ENCODE results near the gene KIF26B. TPM values are rescaled to one million over a fixed set of nuclear protein-coding genes. Genes with fewer than 3 reads are reported as not detected.

Gene KIF26B
- total RNA-seq, 4 donors from 2014 or later = 2.4 to 6.7 (median 6.1) TPM

- TF ChIP-seq POLR2A (IDR thresholded peaks at IDR 0.05) (no peak), CTCF (IDR thresholded peaks at IDR 0.05) (no peak)
- no peaks in the 10 kb centered on the region for H3K4me1 ChIP-seq
- WGBS, 2 donors = 73 to 79% methylated on average over 3 of the region's 3 CpGs
- DNase-seq = no peak
- no peak overlapping the region for H3K27ac ChIP-seq
- no peaks in the 10 kb centered on the region for H3K27me3 ChIP-seq
- no peaks in the 10 kb centered on the region for H3K36me3 ChIP-seq
- no peak overlapping the region for H3K4me3 ChIP-seq (replicated peaks in 1 of 3)
- no peaks in the 10 kb centered on the region for H3K9me3 ChIP-seq
- intact Hi-C loops (cut with DNase I) = no loop called here
Observed at GRCh38 chr1:245205396-245205795, 50.6 kb downstream of the KIF26B start.

DNA sequence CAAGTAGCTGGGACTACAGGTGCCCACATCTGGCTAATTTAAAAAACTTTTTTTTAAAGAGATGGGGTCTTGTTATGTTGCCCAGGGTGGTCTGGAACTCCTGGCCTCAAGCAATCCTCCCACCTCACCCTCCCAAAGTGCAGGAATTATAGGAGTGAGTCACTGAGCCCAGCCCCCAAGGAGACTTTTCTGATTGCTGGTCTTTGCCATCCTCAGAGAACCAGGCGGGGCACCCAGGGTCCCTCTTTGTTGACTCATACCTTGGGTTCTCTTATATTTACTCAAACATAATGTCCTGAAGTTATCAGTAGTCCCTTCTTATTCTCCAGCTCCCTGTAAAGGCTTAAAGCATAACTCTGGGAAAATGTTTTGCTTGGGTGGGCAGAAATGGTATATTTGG lies 51.1 kb downstream of the KIF26B start:
- Histone ChIP-seq H3K27me3 (no peaks in the 10 kb centered on the region), H3K9me3 (no peaks in the 10 kb centered on the region), H3K4me3 (replicated peaks in 1 of 3) (no peak overlapping the region), H3K36me3 (no peaks in the 10 kb centered on the region), H3K27ac (no peak overlapping the region), H3K4me1 (no peaks in the 10 kb centered on the region)
- 100% methylated on average over 1 of the region's 1 CpG for WGBS, 2 donors
- TF ChIP-seq CTCF (IDR thresholded peaks at IDR 0.05) (no peak), POLR2A (IDR thresholded peaks at IDR 0.05) (no peak)
- no peak for DNase-seq
- intact Hi-C loops (cut with DNase I) = no loop called here

DNA sequence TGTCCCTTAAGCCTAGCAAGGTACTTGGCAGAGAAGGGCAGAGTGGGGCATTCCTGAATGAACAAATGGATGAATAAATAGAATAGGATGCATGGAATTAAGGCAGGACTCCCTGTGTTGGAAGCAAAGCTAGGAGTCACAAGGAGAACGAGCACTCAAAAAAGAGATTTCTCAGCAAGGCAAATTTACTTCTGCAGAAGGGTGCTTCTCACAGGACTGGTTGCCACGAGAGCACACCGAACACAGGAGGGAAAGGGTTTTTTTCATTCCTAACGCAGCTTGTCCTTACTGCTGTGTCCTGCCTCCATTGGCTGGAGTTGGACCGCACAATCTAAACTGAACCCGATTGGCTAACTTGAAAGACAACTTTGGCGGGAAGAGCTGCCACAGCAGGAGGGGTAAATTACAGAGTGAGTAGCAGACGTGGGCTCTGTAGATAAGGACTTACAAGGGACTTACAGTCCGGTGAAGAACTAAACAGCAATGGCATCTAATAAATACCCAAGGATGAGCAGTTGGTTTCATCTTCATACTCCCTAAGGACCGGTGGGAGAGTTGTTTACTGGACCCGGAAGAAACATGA lies 52.4 kb downstream of the KIF26B start:
- no peak for DNase-seq
- H3K27me3 ChIP-seq = no peaks in the 10 kb centered on the region
- H3K27ac ChIP-seq = no peak overlapping the region
- intact Hi-C loops (cut with DNase I) = no loop called here
- TF ChIP-seq POLR2A (IDR thresholded peaks at IDR 0.05) = no peak
- no peak for TF ChIP-seq CTCF (IDR thresholded peaks at IDR 0.05)
- 96 to 98% methylated on average over 11 of the region's 11 CpGs for WGBS, 2 donors
- H3K4me3 ChIP-seq (replicated peaks in 1 of 3) = no peak overlapping the region
- no peaks in the 10 kb centered on the region for H3K36me3 ChIP-seq
- H3K4me1 ChIP-seq = no peaks in the 10 kb centered on the region
- no peaks in the 10 kb centered on the region for H3K9me3 ChIP-seq

DNA sequence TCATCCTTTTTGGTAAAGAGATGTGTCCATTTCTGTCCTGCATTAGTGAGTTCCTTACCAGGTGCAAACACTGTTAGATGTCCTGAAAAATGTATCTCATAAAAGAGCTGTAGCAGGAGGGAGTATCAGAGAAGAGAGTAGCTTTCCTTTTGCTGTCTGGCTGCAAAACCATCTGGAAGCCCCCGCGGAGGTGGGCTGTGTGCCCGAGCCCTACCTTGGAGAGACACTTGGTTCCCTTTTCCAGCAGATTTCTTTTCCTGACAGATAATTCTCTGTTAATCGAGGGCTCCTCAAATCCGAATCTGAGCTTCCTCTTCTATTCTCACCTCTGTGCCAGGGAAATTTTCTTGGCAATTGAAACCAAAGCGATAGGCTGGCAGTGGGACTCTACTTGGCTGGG lies 53.0 kb downstream of the KIF26B start:
- no peak for TF ChIP-seq CTCF (IDR thresholded peaks at IDR 0.05)
- TF ChIP-seq POLR2A (IDR thresholded peaks at IDR 0.05) = no peak
- Histone ChIP-seq H3K4me1 (no peaks in the 10 kb centered on the region), H3K4me3 (replicated peaks in 1 of 3) (no peak overlapping the region), H3K36me3 (no peaks in the 10 kb centered on the region), H3K9me3 (no peaks in the 10 kb centered on the region), H3K27me3 (no peaks in the 10 kb centered on the region), H3K27ac (no peak overlapping the region)
- DNase-seq = no peak
- intact Hi-C loops (cut with DNase I) = no loop called here
- 97 to 99% methylated on average over 6 of the region's 6 CpGs for WGBS, 2 donors

DNA sequence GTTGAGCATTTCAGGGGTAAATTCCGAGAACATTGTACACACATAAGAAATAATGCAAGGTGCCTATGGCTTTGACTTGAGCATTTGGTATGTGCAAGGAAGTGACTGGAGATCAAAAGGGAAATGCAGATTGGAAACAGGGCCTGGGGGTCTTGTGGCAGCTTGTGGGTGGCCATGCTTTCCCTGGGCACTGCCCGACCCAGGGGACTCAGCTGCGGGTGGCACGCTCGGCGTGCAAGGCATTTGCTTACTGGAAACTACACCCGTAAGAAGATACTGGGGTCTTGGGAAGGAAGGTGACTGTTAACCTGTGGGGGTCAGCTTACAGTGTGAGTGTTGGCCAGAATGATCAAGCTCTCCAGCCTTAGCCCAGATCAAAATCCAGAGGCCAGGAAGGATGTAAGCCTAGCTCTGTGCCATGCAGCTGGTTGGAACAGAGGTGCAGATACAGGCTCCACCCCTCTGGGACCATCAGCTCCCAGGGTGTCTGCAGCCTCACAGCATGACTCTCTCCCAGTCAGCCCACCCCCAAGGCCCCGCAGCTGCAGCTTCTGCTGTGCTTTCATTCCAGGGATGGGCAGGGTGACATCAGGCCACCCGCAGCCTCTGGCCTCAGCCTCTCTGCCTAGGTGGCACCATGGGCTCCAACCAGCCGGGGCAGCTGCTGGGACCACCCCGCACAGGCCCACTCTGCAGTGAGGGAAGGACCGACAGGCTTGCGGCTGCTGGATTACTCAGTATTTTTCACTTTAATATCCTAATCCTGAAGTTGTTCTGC lies 55.1 kb downstream of the KIF26B start:
- no peak for DNase-seq
- H3K36me3 ChIP-seq = no peaks in the 10 kb centered on the region
- TF ChIP-seq POLR2A (IDR thresholded peaks at IDR 0.05) (no peak), CTCF (IDR thresholded peaks at IDR 0.05) (no peak)
- 92% methylated on average over 12 of the region's 13 CpGs for WGBS, 2 donors
- no peaks in the 10 kb centered on the region for H3K9me3 ChIP-seq
- no peak overlapping the region for H3K27ac ChIP-seq
- peaks cover 0 to under 1% of the 10 kb centered on the region in 2 donors for H3K4me1 ChIP-seq
- intact Hi-C loops (cut with DNase I) = no loop called here
- H3K4me3 ChIP-seq (replicated peaks in 1 of 3) = no peak overlapping the region
- no peaks in the 10 kb centered on the region for H3K27me3 ChIP-seq
